GM19238 (cell line): ENCODE data around the gene AMDHD2.

Source experiments
- DNase-seq: peaks from one replicate; pipeline ENCODE4 v3.0.0; 2011; ENCODE audit warnings: low spot score; ENCODE audit not compliant: insufficient read length

The AMDHD2 gene

DNA sequence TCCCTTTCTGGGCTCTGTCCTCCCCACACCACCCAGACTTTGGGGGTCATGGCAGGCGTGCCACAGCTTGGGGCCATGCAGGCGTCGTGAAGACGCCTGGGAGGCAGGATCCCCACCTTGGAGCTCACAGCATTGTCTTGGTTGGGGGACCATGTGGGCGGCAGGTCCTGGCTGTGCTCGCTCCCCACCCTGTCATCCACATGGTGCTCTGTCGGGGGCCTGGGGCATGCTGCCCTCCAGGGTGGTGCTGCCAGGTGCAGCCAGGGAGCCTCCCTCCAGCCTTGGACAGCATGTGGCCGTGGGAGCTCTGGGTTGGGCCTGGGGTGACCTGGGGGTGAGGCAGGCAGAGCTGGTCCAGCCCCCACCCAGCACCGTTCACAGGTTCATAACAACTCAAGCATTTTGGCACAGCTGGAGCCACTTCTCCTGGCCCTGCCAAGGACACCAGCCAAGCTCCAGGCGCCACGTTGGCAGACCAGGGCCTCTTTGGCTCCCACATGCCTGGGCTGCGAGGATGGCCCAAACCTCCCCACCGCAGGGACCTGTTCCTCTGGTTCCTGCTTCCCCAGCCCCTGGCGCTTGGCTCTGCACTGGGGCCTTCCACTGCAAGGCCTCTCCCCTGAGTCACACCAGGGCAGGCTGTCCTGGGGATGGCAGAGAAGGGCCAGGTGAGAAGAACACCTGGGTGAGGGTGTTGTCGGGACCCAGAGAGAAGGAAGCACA lies 21.5 kb upstream of the AMDHD2 start:
- DNase-seq: no peak

DNA sequence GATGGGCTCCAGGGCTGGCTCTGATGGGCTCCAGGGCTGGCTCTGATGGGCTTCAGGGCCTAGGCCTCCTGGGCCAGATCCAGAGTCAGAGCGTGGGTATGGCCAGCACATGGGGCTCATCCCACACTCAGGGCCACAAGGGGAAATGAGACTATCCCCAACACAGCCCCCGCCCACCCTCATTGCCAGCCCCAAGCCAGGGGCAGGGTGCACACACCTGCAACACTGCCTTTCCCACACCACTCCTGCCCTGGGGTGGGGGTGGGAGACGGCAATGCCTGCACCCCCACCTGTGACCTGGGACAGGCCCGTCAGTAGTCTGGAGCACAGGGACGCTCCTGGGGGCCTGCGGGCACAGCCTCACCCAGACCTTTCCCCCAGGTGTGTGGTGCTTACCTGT lies 20.7 kb upstream of the AMDHD2 start:
- DNase-seq: no peak

DNA sequence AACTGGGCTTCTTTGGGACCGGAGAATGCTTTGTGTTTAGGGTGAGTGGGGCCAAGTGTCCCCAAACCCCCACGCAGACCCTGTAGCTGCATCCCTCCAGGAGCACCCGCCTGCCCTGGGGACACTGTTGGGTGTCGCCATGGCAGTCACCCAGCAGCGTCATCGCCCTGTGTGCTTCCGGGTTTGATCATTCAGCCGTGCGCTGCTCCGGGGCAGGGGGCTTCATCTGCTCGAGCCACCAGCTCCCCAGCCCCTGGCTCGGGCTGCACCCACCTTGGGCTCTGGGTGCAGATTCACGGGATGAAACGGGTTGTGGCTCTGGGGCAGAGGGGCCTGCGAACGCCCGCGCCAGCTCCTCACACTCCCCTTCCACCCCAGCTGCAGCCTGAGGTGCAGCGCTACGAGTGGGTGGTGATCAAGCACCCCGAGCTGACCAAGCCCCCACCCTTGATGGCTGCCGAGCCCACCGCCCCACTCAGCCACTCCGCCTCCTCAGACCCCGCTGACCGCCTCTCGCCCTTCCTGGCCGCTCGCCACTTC lies 20.2 kb upstream of the AMDHD2 start:
- DNase-seq: no peak

DNA sequence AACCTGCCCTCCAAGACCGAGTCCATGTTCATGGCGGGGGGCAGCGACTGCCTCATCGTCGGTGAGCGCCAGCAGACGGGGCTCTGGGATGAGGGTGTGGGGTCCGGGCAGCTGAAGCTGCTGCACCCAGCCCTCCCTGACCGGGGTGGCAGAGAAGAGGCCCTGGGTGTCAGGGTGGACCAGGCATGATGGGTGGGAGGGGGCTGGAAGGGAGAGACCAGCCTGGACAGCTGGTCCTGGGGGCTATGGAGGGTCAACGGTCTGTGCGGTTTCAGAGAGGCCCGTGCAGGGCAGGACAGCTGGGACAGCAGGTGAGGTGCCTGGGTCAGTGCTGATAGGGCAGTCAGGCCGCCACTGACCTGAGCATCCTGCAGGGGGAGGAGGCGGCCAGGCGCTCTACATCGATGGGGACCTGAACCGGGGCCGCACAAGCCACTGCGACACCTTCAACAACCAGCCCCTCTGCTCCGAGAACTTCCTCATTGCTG lies 19.7 kb upstream of the AMDHD2 start:
- DNase-seq: no peak

DNA sequence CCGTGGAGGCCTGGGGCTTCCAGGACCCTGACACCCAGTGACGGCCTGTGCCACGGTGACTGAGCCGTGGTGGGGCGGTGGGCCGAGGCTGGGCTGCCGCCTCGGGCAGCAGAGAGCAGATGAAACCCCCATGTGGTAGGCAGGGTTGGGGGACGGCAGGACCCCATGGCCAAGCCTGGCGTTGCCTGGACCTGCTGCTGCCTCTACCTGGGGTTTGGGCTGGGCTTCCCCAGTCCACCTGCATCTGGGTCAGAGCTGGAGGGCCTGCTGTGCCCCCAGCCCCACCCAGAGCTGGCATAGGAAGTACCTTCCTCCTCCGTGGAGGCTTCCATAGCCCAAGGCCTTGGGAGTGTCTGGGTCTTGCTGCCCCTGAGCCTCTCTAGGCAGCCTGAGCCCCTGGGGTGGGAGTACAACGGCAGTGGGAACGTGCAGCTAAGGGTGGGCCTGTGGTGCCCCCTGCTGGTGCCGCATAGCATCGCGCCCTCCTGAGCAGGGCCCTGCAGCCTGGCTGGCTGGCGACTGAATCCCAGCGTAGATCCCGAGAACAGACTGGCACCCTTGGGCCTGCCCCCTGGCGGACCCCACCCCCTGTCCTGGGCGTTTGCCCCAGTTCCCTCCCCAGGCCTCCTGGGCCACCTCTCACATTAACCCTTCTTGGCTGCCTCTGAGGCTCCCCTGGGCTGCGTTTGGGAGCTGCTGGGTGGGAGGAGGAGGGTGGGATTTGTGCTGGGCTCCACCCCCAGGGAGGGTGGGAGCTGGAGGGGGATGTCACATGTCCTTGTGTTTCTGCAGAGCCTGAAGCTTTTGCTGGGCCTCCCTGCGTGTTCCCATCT lies 19.0 kb upstream of the AMDHD2 start:
- DNase-seq: peak; percentile 84

DNA sequence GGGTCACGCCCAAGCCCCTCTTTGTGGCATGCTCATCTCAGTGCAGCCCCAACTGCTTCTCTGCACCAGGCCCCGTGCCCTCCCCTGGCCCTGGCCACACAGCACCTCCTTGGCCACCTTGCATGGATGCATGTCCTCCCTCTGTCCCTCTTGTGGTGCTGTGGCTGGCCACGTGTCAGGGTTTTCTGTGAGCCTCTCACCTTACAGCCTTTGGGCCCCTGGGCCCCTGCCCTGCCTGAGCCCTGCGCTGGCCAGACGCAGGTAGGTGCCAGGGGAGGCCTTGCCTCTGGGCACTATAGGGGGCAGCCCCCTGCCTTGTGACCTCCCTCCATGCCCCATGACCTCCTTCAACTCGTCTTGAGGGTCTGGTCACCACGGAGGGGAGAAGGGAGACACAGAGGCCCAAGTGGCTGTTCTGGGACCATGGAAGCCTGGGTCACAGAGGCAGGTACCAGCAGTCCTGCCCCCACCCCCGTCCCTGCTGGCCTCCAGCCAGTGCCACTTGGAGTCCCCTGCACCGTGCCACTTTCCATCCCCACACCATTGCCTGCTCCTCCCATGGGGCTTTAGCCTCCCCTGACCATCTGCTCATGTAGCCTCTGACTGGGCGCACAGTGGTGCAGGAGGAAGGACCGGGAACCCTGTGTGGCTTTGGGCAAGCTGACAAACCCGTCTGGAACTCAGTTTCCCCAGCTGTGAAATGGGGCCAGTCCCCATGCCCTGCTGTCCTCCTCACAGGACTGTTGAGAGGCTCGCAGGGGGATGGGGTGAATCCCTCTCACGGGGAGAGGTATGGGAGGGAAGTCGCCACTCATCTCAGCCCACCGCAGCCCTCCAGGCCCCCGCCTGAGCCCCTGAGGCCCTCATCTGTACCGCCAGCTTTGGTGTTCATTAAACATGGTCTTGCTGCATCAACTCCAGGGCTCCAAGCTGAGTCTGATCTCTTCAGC lies 17.9 kb upstream of the AMDHD2 start:
- DNase-seq: no peak

DNA sequence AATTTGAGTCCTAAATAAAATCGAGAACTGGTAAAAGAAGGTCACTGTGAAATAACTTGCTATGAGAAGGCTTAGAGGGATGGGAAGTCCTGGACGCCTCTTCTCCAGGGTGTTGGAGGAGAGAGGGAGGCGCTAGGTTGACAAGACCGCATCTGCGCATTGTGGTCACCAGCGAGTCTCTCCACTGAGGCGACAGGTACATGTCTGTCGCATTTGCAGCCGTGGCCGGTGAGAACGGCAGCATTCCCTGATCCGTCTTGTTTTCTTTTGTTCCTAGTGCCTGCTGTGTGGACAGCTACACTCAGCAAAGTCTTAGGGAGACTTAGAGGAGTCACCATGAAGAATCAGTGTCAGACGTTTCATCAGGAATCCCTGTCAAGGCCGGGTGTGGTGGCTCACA lies 14.5 kb upstream of the AMDHD2 start:
- DNase-seq: no peak

DNA sequence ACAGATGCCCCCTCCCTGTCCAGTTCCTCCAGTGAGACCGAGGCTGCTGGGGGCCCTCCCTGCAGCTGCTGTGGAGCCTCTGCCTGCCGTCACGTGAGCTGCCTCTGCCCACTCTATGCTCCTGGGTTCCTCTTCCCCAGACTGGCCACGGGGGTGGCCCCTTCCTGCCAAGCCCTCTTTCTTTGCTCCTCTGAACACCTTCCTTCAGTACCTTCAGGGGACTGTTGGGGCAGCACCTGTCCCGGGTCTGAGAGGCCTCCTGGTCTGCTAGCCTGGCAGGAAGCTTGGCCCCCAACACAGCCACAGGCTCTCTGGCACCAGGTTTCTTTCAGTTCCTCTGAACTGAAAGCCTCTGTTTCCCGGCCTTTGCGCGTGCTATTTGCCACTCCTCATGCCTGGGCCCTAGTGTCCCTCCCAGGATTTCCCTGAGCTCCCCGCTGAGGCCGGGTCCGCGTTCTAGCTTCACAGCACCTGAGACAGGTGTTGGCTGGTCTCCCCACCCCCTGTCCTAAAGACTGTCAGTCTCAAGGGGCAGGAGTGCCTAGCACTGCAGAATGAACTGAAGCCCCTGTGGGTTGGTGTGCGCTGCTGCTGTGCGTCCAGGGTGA lies 13.0 kb upstream of the AMDHD2 start:
- peak; percentile 83 for DNase-seq

DNA sequence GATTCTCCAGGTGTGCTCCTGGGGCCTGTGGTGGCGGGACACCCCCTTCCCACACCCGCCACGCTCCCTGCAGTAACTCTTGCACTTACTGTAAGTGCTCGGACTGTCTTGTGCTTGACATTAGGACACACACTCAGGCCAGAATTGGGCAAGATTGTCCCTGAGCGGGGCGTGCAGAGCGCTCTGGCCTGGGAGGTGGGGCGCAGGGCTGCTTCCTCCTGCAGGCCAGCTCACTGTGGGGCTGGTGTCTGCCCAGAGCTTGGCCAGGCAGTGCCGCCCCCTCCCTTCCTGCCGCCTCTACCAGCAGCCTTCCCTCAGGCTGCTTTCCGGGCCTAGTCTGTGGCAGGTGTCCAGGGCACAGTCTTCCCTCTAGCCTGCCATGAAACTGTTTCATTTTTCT lies 12.5 kb upstream of the AMDHD2 start:
- no peak for DNase-seq

DNA sequence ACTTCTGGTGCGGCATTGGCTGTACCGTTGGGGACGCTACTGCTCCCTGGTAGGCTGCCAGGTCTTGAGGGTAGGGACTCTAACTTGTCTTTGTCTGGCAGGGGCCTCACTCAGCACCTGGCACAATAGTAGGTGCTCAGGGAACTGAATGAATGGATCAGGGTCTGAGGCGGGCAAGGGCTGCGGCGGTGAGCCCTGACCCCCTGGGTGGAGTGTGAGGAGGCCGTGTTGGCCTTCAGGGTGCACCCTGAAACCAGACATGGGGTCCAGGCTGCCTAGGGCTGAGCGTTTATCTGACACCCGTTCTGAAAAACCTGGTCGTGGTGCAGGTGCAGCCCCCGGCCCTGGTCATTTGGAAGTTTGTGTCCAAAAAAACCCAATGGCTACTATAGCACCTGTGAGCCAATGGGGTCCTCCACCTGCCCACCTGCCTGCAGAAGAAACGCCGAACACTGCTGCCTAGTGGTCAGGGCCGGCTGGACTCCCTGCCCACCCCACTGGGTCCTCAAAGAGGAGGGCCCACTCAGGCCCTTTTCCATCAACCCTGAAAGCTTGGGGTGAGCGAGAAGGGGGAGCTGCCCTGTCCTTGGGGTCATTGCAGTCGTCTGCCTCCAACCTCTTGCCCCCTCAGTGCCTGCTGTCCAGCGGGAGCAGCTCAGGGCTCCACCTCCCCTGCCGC lies 11.3 kb upstream of the AMDHD2 start:
- DNase-seq: no peak

DNA sequence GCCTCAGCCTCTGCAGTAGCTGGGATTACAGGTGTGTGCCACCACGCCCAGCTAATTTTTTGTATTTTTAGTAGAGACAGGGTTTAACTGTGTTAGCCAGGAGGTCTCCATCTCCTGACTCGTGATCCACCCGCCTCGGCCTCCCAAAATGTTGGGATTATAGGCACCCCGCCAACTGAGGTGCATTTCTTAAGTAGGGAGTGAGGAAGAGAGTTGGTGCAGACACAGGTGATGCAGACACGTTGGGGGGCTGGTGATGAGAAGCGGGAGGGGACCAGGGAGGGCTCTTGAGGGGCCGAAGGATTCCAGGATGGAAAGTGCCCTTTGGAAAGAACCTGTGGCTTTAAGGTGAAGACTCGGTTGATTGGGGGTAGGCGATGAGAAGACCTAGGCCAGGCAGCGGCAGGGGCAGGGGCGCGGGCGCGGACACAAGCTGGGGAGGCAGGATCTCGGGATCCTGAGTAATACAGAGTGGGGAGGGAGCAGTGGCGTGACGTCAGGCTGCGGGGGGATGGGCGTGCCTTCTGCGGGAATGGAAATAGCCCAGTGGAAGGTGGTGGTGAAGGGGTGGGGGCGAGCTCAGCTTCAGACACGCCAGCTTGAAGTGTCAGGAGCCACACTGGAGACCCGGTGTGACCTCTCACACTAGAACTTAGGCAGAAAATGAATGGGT lies 8.9 kb upstream of the AMDHD2 start:
- no peak for DNase-seq

DNA sequence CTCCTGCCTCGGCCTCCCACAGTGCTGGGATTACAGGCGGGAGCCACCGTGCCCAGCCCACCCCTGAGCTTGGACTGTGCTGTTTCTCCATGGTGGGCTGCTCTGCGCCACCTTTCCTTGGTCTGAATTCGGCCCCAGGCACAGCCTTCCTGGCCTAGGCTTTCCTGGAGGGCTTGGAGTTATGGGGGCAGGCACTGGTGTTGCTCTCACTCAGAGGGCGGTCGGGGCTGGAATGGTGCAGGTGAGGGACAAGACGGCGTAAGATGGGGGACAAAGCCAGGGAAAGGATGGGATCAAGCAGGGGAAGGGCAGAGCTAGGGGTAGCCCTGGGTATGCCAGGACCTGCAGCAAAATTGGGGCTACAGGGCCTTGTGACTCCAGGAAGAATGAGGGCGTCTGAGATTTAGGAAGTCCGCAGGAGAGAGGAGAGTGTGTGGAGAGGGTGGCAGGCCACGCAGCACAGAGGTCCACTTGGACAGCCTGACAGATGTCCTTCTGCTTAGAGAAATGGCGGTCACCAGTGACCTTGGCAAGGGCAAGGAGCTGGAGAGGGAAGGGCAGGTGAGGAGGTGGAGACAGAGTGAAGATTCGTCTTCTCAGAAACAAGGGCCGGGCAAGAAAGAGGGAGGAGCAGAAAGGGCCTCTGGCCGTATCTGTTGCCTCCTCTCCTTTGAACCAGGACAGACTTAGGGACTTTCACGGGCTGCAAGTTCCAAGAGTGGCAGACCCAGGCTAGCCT lies 8.0 kb upstream of the AMDHD2 start:
- no peak for DNase-seq

DNA sequence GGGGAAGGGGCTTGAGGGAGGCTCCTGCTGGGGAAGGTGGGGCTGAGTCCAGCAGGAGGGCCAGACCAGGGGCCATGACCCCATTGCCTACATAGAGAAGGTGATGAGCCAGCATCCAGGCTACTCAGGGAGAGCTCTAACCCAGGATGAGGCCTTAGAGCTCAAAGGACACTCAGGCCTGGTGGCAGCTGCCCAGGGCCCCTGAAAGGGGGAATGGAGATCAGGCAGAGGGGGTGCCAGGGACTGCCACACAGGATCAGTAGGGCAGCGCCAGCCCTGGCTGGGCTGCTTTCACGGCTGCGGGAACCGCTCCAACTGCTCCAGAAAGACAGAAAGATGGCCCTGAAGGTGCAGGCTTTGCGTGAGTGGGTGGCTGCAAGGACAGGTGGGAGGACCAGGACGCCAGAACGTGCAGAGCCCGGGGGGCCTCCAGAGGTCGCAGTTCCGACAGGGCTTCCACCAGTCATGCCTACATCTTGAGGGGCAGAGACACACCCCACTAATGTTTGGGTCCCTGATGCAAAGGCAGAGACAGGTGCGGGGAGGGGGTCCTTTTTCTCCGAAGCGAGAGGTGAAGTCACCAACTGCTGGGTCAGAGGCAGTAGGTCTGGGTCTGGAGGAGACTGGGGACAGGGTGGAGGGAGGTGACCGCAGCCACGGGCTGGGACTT lies 7.3 kb upstream of the AMDHD2 start:
- DNase-seq: no peak

DNA sequence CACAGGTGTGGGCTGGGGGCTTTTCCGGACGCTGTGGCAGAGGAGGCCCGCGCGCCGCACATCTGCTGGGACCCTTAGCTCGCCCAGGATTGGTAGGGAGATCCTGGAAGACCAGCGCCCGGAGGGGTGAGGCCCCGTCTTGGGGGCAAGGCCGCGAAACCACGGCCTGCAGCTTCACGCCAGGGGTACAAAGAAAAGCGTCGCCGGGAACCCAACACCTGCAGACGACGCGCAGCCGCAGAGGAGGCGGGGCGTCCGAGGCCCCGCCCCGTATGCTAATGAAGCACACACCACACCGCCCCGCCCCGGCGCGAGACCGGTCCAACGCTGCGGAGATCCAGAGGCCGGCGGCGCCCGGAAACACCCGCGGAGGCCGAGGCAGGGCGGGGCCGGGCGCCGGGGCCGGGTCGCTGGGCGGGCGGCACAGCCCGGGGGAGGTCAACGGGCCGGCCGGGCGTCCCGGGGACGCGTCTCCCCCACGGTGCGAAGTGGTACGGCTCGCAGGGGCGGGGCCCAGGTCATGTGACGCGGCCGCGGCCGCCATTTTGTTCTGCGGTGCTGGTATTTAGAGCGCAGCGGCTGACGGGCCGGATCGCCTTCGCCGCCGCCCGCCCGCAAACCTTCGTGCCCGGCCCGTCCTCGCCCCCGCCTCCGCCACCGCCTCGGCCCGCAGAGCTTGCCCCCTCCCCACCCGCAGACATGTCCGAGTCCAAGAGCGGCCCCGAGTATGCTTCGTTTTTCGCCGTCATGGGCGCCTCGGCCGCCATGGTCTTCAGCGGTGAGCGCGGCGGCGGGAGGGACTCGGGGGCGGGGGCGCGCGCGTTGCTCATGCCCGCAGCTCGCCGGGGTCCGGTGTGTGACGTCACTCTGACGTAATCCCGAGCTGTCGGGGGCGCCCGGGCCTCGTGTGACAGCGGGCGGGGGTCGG lies 6.5 kb upstream of the AMDHD2 start, which contains the start of gene ATP6V0C:
Gene ATP6V0C, plus strand, starts transcription at position 548 of the 928 bp plus-strand sequence. Its CDS starts 152 bp downstream, at position 700.
- peak; percentile 93 for DNase-seq

DNA sequence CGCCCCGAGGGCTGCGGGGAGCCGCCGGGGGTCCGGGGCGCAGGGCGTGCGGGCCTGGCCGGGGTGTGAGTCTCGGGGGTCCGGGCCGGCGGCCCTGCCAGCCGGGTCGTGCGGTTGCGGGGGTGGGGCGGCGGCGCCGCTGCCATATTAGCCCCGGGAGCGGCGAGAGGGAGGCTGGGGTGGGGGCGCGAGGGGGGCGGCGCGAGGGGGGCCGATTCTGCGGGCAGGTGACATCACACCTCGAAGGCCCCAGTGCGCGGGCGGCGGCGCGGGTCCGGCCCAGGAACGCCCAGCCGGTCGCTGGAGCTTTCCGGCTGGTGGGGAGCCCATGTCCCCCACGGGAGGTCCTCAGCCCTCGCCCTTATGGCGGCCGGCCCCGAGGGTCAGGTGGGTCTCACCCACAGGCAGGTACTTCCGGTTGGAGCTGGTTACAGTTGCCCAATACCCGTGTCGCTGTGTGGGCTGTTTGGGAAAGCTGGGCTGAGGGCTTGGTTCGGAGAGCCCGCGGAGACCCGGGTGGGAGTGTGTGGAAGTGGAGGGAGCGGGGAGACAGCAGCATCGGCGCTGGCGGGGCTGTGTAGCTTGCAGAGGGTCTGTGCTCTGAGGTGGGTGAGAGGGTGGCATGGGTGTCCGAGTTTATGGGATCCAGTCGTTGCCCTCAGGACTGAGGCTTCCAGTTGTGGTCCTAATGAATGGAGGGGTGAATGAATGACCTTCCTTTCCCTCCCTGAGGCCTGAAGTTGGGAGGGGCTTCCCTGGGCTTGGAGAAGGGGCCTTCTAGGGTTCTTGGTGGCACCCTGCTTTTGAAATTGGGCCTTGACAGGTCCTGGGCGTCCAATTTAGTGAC lies 5.6 kb upstream of the AMDHD2 start:
- no peak for DNase-seq

DNA sequence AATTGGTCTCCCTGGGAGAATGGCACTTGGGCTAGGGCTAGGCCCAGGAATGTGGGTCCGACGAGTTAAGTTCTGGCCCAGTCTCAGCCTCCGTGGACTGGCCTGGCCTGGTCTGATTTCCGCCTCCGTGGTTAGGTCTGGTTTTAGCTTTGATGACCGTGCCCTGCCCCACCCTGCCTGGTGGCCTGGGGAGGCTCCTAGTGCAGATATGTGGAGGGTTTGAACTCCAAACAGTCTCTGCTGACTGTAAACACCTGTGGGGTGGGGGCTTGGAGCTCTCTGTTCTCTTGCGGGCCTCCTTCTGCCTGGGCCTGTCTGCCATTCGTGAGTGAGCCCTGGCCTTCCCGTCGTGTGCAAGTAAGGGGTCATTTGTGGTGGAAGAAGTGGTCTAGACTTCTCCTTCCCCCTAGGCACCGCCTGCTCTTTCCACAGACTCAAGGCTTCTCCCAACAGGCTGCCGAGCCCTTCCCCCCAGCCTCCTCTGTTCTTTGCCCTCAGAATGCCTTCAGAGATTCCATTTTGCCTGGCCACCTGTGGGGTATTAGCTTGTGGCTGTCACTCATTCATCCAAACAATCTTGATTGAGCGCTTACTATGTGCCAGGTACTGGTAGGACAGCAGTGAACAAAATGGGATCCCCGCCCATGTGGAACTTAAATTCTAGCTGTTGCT lies 4.9 kb upstream of the AMDHD2 start:
- DNase-seq: no peak
